Peyer's patch (tissue), 4 donors: Measurements from ENCODE around the gene HOXD10. TPM values are rescaled to one million over a fixed set of nuclear protein-coding genes. Genes with fewer than 3 reads are reported as not detected.
A peak's percentile ranks its signal among the peaks of the same experiment; 100 is the strongest.

ENCODE experiments used
- DNase-seq, 3 donors: peaks; one replicate each; pipeline ENCODE4 v3.0.0-alpha.2; 2017 to 2019
- H3K27ac ChIP-seq, 4 donors: fragments of 200-600 bp; sonication (generic); one replicate each; pipeline ENCODE4 v1.5.1; 2016 to 2019
- H3K27me3 ChIP-seq, 2 donors: fragments of 200-600 bp; sonication (generic); one replicate each; pipeline ENCODE4 v1.5.1; 2019
- H3K36me3 ChIP-seq, 3 donors: fragments of 200-600 bp; sonication (generic); one replicate each; pipeline ENCODE4 v1.5.1; 2016 to 2019
- H3K4me1 ChIP-seq, 4 donors: fragments of 200-600 bp; sonication (generic); one replicate each; pipeline ENCODE4 v1.5.1; 2016 to 2019
- H3K4me3 ChIP-seq, 4 donors: fragments of 200-600 bp; sonication (generic); 1 replicate in 3 of 4; 2 replicates in 1 of 4; pipeline ENCODE4 v1.5.1; 2016 to 2019; ENCODE audit warnings: mild to moderate bottlenecking in 1 of 4
- H3K9me3 ChIP-seq, 4 donors: fragments of 200-600 bp; sonication (generic); one replicate each; pipeline ENCODE4 v1.5.1; 2016 to 2019; ENCODE audit warnings: mild to moderate bottlenecking in 1 of 4
- POLR2A ChIP-seq, 2 donors: fragments of 450-650 bp; IDR thresholded peaks; one replicate each; pipeline ENCODE4 v1.5.1; 2017; ENCODE audit warnings: antibody characterized with exemption in 2 of 2, mild to moderate bottlenecking in 2 of 2, moderate library complexity in 2 of 2
- total RNA-seq, 4 donors: library from RNA; depleted of rRNA; stranded (reverse); fragments of >200 nt; gene quantifications; one replicate each; pipeline ENCODE4 v1.1.0, GENCODE V29; 2016
- TF ChIP-seq, protein P1 (sequence below), 6 experiments: fragments of 450-650 bp in 4 of 6; fragments of 200-600 bp in 2 of 6; sonication (generic) in 1 of 6; IDR thresholded peaks; one replicate each; pipeline ENCODE4 v1.5.1; 2017 to 2019; ENCODE audit warnings: antibody characterized with exemption in 6 of 6, mild to moderate bottlenecking in 3 of 6, moderate library complexity in 1 of 6

HOXD10 gene
- total RNA-seq, 4 donors from 2014 or later, result not detected

DNA sequence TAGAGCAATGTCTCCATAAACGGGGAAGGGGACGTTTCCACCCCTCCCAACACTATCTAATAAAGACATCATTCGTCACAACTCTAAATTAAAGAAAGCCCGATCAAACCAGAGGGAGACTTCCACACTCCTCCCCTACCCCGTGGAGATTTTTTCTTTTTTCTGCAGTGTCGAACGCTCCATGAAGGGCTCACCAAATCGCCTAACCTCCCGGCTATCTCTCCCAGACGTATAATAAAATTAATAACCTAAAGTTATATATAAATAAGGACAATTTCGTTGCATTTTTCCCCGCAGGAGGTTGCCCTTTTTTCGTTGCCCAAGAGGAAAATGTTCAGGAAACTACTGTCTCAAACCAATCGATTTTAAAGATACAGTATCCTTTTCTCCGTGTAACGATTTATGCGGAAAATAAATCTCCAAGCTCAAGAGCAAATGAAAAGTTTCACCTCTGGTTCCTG is 35.2 kb upstream of the HOXD10 start:
- Histone ChIP-seq H3K9me3 (peaks cover 0 to 35% (median 0%) of the 10 kb centered on the region in 4 donors), H3K36me3 (no peaks in the 10 kb centered on the region), H3K4me3 (no peak overlapping the region)

GRCh38 chr2:176081837-176082524 is 34.6 kb upstream of the HOXD10 start:
- peaks cover 0 to 35% (median 0%) of the 10 kb centered on the region in 4 donors for H3K9me3 ChIP-seq
- H3K4me3 ChIP-seq, result no peak overlapping the region
- peaks cover 0 to 83% of the 10 kb centered on the region in 2 donors for H3K27me3 ChIP-seq
- peaks cover 0 to 15% (median 0%) of the 10 kb centered on the region in 4 donors for H3K4me1 ChIP-seq
- TF ChIP-seq, protein P1, sequence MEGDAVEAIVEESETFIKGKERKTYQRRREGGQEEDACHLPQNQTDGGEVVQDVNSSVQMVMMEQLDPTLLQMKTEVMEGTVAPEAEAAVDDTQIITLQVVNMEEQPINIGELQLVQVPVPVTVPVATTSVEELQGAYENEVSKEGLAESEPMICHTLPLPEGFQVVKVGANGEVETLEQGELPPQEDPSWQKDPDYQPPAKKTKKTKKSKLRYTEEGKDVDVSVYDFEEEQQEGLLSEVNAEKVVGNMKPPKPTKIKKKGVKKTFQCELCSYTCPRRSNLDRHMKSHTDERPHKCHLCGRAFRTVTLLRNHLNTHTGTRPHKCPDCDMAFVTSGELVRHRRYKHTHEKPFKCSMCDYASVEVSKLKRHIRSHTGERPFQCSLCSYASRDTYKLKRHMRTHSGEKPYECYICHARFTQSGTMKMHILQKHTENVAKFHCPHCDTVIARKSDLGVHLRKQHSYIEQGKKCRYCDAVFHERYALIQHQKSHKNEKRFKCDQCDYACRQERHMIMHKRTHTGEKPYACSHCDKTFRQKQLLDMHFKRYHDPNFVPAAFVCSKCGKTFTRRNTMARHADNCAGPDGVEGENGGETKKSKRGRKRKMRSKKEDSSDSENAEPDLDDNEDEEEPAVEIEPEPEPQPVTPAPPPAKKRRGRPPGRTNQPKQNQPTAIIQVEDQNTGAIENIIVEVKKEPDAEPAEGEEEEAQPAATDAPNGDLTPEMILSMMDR (IDR thresholded peaks at IDR 0.05), result no peak
- TF ChIP-seq POLR2A (IDR thresholded peaks at IDR 0.05), result no peak
- H3K36me3 ChIP-seq, result no peaks in the 10 kb centered on the region
- peak in 1 of 3 donors; percentile 54 for DNase-seq
- no peak overlapping the region for H3K27ac ChIP-seq

More for the DNA sequence above, 35.2 kb upstream of the HOXD10 start:
- H3K27ac ChIP-seq, result no peak overlapping the region
- DNase-seq, result no peak
- H3K27me3 ChIP-seq, result peaks cover 0 to 82% of the 10 kb centered on the region in 2 donors
- TF ChIP-seq, protein P1 (IDR thresholded peaks at IDR 0.05), result no peak
- H3K4me1 ChIP-seq, result peaks cover 0 to 15% (median 0%) of the 10 kb centered on the region in 4 donors

GRCh38 chr2:176082525-176082823 is 34.1 kb upstream of the HOXD10 start:
- Histone ChIP-seq H3K9me3 (peaks cover 0 to 35% (median 0%) of the 10 kb centered on the region in 4 donors), H3K36me3 (no peaks in the 10 kb centered on the region), H3K27ac (no peak overlapping the region), H3K4me1 (peaks cover 0 to 15% (median 0%) of the 10 kb centered on the region in 4 donors), H3K4me3 (no peak overlapping the region), H3K27me3 (peaks cover 0 to 88% of the 10 kb centered on the region in 2 donors)
- TF ChIP-seq, protein P1 (IDR thresholded peaks at IDR 0.05), result no peak
- no peak for TF ChIP-seq POLR2A (IDR thresholded peaks at IDR 0.05)
- no peak for DNase-seq

GRCh38 chr2:176082824-176083751 is 33.5 kb upstream of the HOXD10 start:
- Histone ChIP-seq H3K9me3 (peaks cover 0 to 35% (median 0%) of the 10 kb centered on the region in 4 donors), H3K27me3 (peaks cover 0 to 94% of the 10 kb centered on the region in 2 donors), H3K36me3 (no peaks in the 10 kb centered on the region), H3K4me3 (no peak overlapping the region), H3K27ac (no peak overlapping the region), H3K4me1 (peaks cover 0 to 20% (median 2%) of the 10 kb centered on the region in 4 donors)
- DNase-seq, result no peak
- TF ChIP-seq, protein P1 (IDR thresholded peaks at IDR 0.05), result no peak
- TF ChIP-seq POLR2A (IDR thresholded peaks at IDR 0.05), result no peak

GRCh38 chr2:176083796-176084261 is 32.7 kb upstream of the HOXD10 start, which contains the start of gene EVX2:
Gene EVX2, minus strand, starts transcription at chr2:176083962. Its CDS starts 186 bp downstream, at chr2:176083776.
- no peak within 1 kb of the TSS for H3K4me3 ChIP-seq
- H3K27ac ChIP-seq, result no peak within 1 kb of the TSS
- no peak for TF ChIP-seq POLR2A (IDR thresholded peaks at IDR 0.05)
- TF ChIP-seq, protein P1 (IDR thresholded peaks at IDR 0.05), result no peak
- H3K36me3 ChIP-seq, result no peaks in the 10 kb centered on the region
- H3K4me1 ChIP-seq, result peaks cover 0 to 23% (median 3%) of the 10 kb centered on the region in 4 donors
- DNase-seq, result no peak
- H3K9me3 ChIP-seq, result peaks cover 0 to 35% (median 0%) of the 10 kb centered on the region in 4 donors
- H3K27me3 ChIP-seq, result peaks cover 0 to 88% of the 10 kb centered on the region in 2 donors
